PC-3 (cell line): ENCODE data around the gene DCTN2.
"Not testable (repeated sequence)": the region's sequence is repeated elsewhere in the genome, so short reads cannot be mapped to it uniquely, and the experiment has no call there.

Experiments
- CTCF ChIP-seq: fragments of 300-600 bp; sonication (generic); conservative IDR thresholded peaks from 2 replicates; pipeline ENCODE4 v1.5.1; 2017; ENCODE audit warnings: antibody characterized with exemption, low read depth, mild to moderate bottlenecking, low read length
- EZH2 ChIP-seq: fragments of 300-600 bp; sonication (generic); IDR thresholded peaks from one replicate; pipeline ENCODE4 v1.6.1; 2017; ENCODE audit warnings: antibody characterized with exemption, mild to moderate bottlenecking, low read length; ENCODE audit not compliant: unreplicated experiment
- EZH2phosphoT487 ChIP-seq: fragments of 300-600 bp; sonication (generic); IDR thresholded peaks from 2 replicates; pipeline ENCODE4 v1.6.1; 2018; ENCODE audit warnings: mild to moderate bottlenecking, antibody characterized with exemption, low read length, borderline replicate concordance

GRCh38 chr12:57513677-57514076 lies 33.3 kb downstream of the DCTN2 start:
- not testable (repeated sequence) for TF ChIP-seq CTCF, EZH2, EZH2phosphoT487
